ENCODE results near the gene LDLRAD4. TPM values are rescaled to one million over a fixed set of nuclear protein-coding genes. Genes with fewer than 3 reads are reported as not detected.

Gene LDLRAD4
- polyA plus RNA-seq, 4 donors: 2.7 to 17.6 (median 7.0) TPM

- no peak for FAIRE-seq
- peaks cover 0 to 3% (median 0%) of the 10 kb centered on the region in 3 donors for H3K4me1 ChIP-seq (ENCODE audit: control insufficient read depth in 3 of 3, insufficient read depth in 2 of 3, low read depth in 1 of 3, low read length in 2 of 3)
- no peak overlapping the region for H3K4me3 ChIP-seq (ENCODE audit: low read depth in 1 of 3, low read length in 3 of 3)
- 73 to 87% (median 84%) methylated on average over 4 of the region's 4 CpGs for WGBS, 3 donors
- no peaks in the 10 kb centered on the region for H3K27me3 ChIP-seq (ENCODE audit: control insufficient read depth in 3 of 3, insufficient read depth in 3 of 3, low read length in 3 of 3)
- H3K36me3 ChIP-seq (ENCODE audit: control insufficient read depth in 3 of 3, insufficient read depth in 2 of 3, low read depth in 1 of 3, low read length in 3 of 3): no peaks in the 10 kb centered on the region
- H3K9me3 ChIP-seq (ENCODE audit: control insufficient read depth in 2 of 2, insufficient read depth in 1 of 2, low read depth in 1 of 2, low read length in 1 of 2): no peaks in the 10 kb centered on the region
- H3K27ac ChIP-seq (ENCODE audit: low read depth in 1 of 3, low read length in 2 of 3): no peak overlapping the region
- no peak for DNase-seq
These were observed 316.1 kb downstream of the LDLRAD4 start for GRCh38 chr18:13534631-13535030.

- no peak overlapping the region for H3K27ac ChIP-seq (ENCODE audit: low read depth in 1 of 3, low read length in 2 of 3)
- FAIRE-seq: no peak
- H3K36me3 ChIP-seq (ENCODE audit: control insufficient read depth in 3 of 3, insufficient read depth in 2 of 3, low read depth in 1 of 3, low read length in 3 of 3): no peaks in the 10 kb centered on the region
- DNase-seq: no peak
- H3K9me3 ChIP-seq (ENCODE audit: control insufficient read depth in 2 of 2, insufficient read depth in 1 of 2, low read depth in 1 of 2, low read length in 1 of 2): no peaks in the 10 kb centered on the region
- H3K4me3 ChIP-seq (ENCODE audit: low read depth in 1 of 3, low read length in 3 of 3): no peak overlapping the region
- peaks cover 0 to 16% (median 5%) of the 10 kb centered on the region in 3 donors for H3K4me1 ChIP-seq (ENCODE audit: control insufficient read depth in 3 of 3, insufficient read depth in 2 of 3, low read depth in 1 of 3, low read length in 2 of 3)
- no peaks in the 10 kb centered on the region for H3K27me3 ChIP-seq (ENCODE audit: control insufficient read depth in 3 of 3, insufficient read depth in 3 of 3, low read length in 3 of 3)
These were observed 318.0 kb downstream of the LDLRAD4 start for GRCh38 chr18:13536578-13536977.

- Histone ChIP-seq H3K36me3 (ENCODE audit: control insufficient read depth in 3 of 3, insufficient read depth in 2 of 3, low read depth in 1 of 3, low read length in 3 of 3) (no peaks in the 10 kb centered on the region), H3K27me3 (ENCODE audit: control insufficient read depth in 3 of 3, insufficient read depth in 3 of 3, low read length in 3 of 3) (no peaks in the 10 kb centered on the region), H3K27ac (ENCODE audit: low read depth in 1 of 3, low read length in 2 of 3) (no peak overlapping the region), H3K4me1 (ENCODE audit: control insufficient read depth in 3 of 3, insufficient read depth in 2 of 3, low read depth in 1 of 3, low read length in 2 of 3) (peaks cover 5 to 21% (median 5%) of the 10 kb centered on the region in 3 donors), H3K4me3 (ENCODE audit: low read depth in 1 of 3, low read length in 3 of 3) (no peak overlapping the region), H3K9me3 (ENCODE audit: control insufficient read depth in 2 of 2, insufficient read depth in 1 of 2, low read depth in 1 of 2, low read length in 1 of 2) (no peaks in the 10 kb centered on the region)
- FAIRE-seq (no peak), DNase-seq (no peak)
- 82 to 90% (median 89%) methylated on average over 7 of the region's 7 CpGs for WGBS, 3 donors
These were observed 318.6 kb downstream of the LDLRAD4 start for GRCh38 chr18:13537022-13537780.

GRCh38 chr18:13538630-13539029, 320.1 kb downstream of the LDLRAD4 start:
- peak overlapping the region in 1 of 3 donors; percentile 50 for H3K27ac ChIP-seq (ENCODE audit: low read depth in 1 of 3, low read length in 2 of 3)
- H3K4me1 ChIP-seq (ENCODE audit: control insufficient read depth in 3 of 3, insufficient read depth in 2 of 3, low read depth in 1 of 3, low read length in 2 of 3): peaks cover 5 to 21% (median 8%) of the 10 kb centered on the region in 3 donors
- no peak overlapping the region for H3K4me3 ChIP-seq (ENCODE audit: low read depth in 1 of 3, low read length in 3 of 3)
- no peaks in the 10 kb centered on the region for H3K36me3 ChIP-seq (ENCODE audit: control insufficient read depth in 3 of 3, insufficient read depth in 2 of 3, low read depth in 1 of 3, low read length in 3 of 3)
- no peaks in the 10 kb centered on the region for H3K9me3 ChIP-seq (ENCODE audit: control insufficient read depth in 2 of 2, insufficient read depth in 1 of 2, low read depth in 1 of 2, low read length in 1 of 2)
- WGBS, 3 donors: 76 to 89% (median 84%) methylated on average over 2 of the region's 2 CpGs
- DNase-seq: no peak
- H3K27me3 ChIP-seq (ENCODE audit: control insufficient read depth in 3 of 3, insufficient read depth in 3 of 3, low read length in 3 of 3): no peaks in the 10 kb centered on the region
- FAIRE-seq: no peak

- no peak overlapping the region for H3K4me3 ChIP-seq (ENCODE audit: low read depth in 1 of 3, low read length in 3 of 3)
- peak overlapping the region in 1 of 3 donors; percentile 61 for H3K27ac ChIP-seq (ENCODE audit: low read depth in 1 of 3, low read length in 2 of 3)
- DNase-seq (peak in 1 of 2 donors; percentile 44), FAIRE-seq (no peak)
- no peaks in the 10 kb centered on the region for H3K9me3 ChIP-seq (ENCODE audit: control insufficient read depth in 2 of 2, insufficient read depth in 1 of 2, low read depth in 1 of 2, low read length in 1 of 2)
- peaks cover 5 to 21% (median 8%) of the 10 kb centered on the region in 3 donors for H3K4me1 ChIP-seq (ENCODE audit: control insufficient read depth in 3 of 3, insufficient read depth in 2 of 3, low read depth in 1 of 3, low read length in 2 of 3)
- H3K36me3 ChIP-seq (ENCODE audit: control insufficient read depth in 3 of 3, insufficient read depth in 2 of 3, low read depth in 1 of 3, low read length in 3 of 3): no peaks in the 10 kb centered on the region
- 33 to 69% (median 47%) methylated on average over 6 of the region's 6 CpGs for WGBS, 3 donors
- H3K27me3 ChIP-seq (ENCODE audit: control insufficient read depth in 3 of 3, insufficient read depth in 3 of 3, low read length in 3 of 3): no peaks in the 10 kb centered on the region
These were observed 320.5 kb downstream of the LDLRAD4 start for GRCh38 chr18:13539050-13539449.

GRCh38 chr18:13539843-13540476, 321.4 kb downstream of the LDLRAD4 start:
- peak overlapping the region in 1 of 3 donors; percentile 66 for H3K27ac ChIP-seq (ENCODE audit: low read depth in 1 of 3, low read length in 2 of 3)
- H3K9me3 ChIP-seq (ENCODE audit: control insufficient read depth in 2 of 2, insufficient read depth in 1 of 2, low read depth in 1 of 2, low read length in 1 of 2): no peaks in the 10 kb centered on the region
- H3K27me3 ChIP-seq (ENCODE audit: control insufficient read depth in 3 of 3, insufficient read depth in 3 of 3, low read length in 3 of 3): no peaks in the 10 kb centered on the region
- no peak for DNase-seq
- H3K36me3 ChIP-seq (ENCODE audit: control insufficient read depth in 3 of 3, insufficient read depth in 2 of 3, low read depth in 1 of 3, low read length in 3 of 3): no peaks in the 10 kb centered on the region
- no peak for FAIRE-seq
- H3K4me1 ChIP-seq (ENCODE audit: control insufficient read depth in 3 of 3, insufficient read depth in 2 of 3, low read depth in 1 of 3, low read length in 2 of 3): peaks cover 5 to 21% (median 8%) of the 10 kb centered on the region in 3 donors
- 56 to 63% (median 59%) methylated on average over 4 of the region's 4 CpGs for WGBS, 3 donors
- H3K4me3 ChIP-seq (ENCODE audit: low read depth in 1 of 3, low read length in 3 of 3): no peak overlapping the region

GRCh38 chr18:13540477-13541182, 322.1 kb downstream of the LDLRAD4 start:
- H3K9me3 ChIP-seq (ENCODE audit: control insufficient read depth in 2 of 2, insufficient read depth in 1 of 2, low read depth in 1 of 2, low read length in 1 of 2): no peaks in the 10 kb centered on the region
- peak overlapping the region in 1 of 3 donors; percentile 37 for H3K27ac ChIP-seq (ENCODE audit: low read depth in 1 of 3, low read length in 2 of 3)
- FAIRE-seq (no peak), DNase-seq (no peak)
- peaks cover 5 to 21% (median 8%) of the 10 kb centered on the region in 3 donors for H3K4me1 ChIP-seq (ENCODE audit: control insufficient read depth in 3 of 3, insufficient read depth in 2 of 3, low read depth in 1 of 3, low read length in 2 of 3)
- H3K27me3 ChIP-seq (ENCODE audit: control insufficient read depth in 3 of 3, insufficient read depth in 3 of 3, low read length in 3 of 3): no peaks in the 10 kb centered on the region
- 48 to 58% (median 56%) methylated on average over 12 of the region's 12 CpGs for WGBS, 3 donors
- no peaks in the 10 kb centered on the region for H3K36me3 ChIP-seq (ENCODE audit: control insufficient read depth in 3 of 3, insufficient read depth in 2 of 3, low read depth in 1 of 3, low read length in 3 of 3)
- no peak overlapping the region for H3K4me3 ChIP-seq (ENCODE audit: low read depth in 1 of 3, low read length in 3 of 3)

Data from small intestine (tissue), 7 donors.